NCI-H1105 treated with DMSO at 0.1 percent for 48 hours (cell line): ENCODE measurements around the gene PRR36.

Experiments used
- DNase-seq: peaks from one replicate; lab custom pipeline; 2025; lab: John Stamatoyannopoulos, UW

PRR36 gene

GRCh38 chr19:7871437-7872305 lies 2.5 kb downstream of the PRR36 start:
- peak; percentile 39 for DNase-seq

GRCh38 chr19:7870571-7871436 lies 3.4 kb downstream of the PRR36 start:
- DNase-seq = no peak

- DNase-seq = peak; percentile 74
These were observed 4.2 kb downstream of the PRR36 start for GRCh38 chr19:7869910-7870511.

GRCh38 chr19:7869453-7869909 lies 4.7 kb downstream of the PRR36 start:
- peak; percentile 45 for DNase-seq

GRCh38 chr19:7868671-7869452 lies 5.3 kb downstream of the PRR36 start:
- peak; percentile 45 for DNase-seq

GRCh38 chr19:7868326-7868670 lies 5.9 kb downstream of the PRR36 start:
- no peak for DNase-seq

GRCh38 chr19:7867092-7867844 lies 6.9 kb downstream of the PRR36 start:
- no peak for DNase-seq

- no peak for DNase-seq
These were observed 7.6 kb downstream of the PRR36 start for GRCh38 chr19:7866399-7867091.

GRCh38 chr19:7865262-7865911 lies 8.8 kb downstream of the PRR36 start:
- DNase-seq = no peak

GRCh38 chr19:7864690-7865074 lies 9.5 kb downstream of the PRR36 start:
- DNase-seq = no peak

- DNase-seq = no peak
These were observed 10.1 kb downstream of the PRR36 start for GRCh38 chr19:7863971-7864689.

- DNase-seq = no peak
These were observed 10.8 kb downstream of the PRR36 start for GRCh38 chr19:7863157-7863970.

- peak; percentile 56 for DNase-seq
These were observed 11.7 kb downstream of the PRR36 start for GRCh38 chr19:7862413-7862951.

- no peak for DNase-seq
These were observed 12.4 kb downstream of the PRR36 start for GRCh38 chr19:7861619-7862412.

- DNase-seq = no peak
These were observed 13.2 kb downstream of the PRR36 start for GRCh38 chr19:7860714-7861618.
